Measurements from ENCODE around the gene LUM. TPM values are rescaled to one million over a fixed set of nuclear protein-coding genes. Genes with fewer than 3 reads are reported as not detected.
A peak's percentile ranks its signal among the peaks of the same experiment; 100 is the strongest.

The LUM gene
- 2.0 and 2.5 TPM in 2 replicates for polyA plus RNA-seq (2014; cell fraction: cytosol; rRNA removed)
- 0.88 and 1.1 TPM in 2 replicates for polyA plus RNA-seq (2014; cell fraction: nucleus; rRNA removed)

- peak; percentile 60 for DNase-seq (ENCODE audit: low spot score)
These were observed at the start of gene LUM for GRCh38 chr12:91111366-91112325. LUM (minus strand) TSS chr12:91111494; CDS start chr12:91108979, 2,515 bp downstream.

GRCh38 chr12:91161009-91161408, 49.7 kb upstream of the LUM start:
- no peak for DNase-seq (ENCODE audit: low spot score)

GRCh38 chr12:91155990-91156389, 44.7 kb upstream of the LUM start:
- DNase-seq (ENCODE audit: low spot score) = no peak

- no peak for DNase-seq (ENCODE audit: low spot score)
These were observed 42.8 kb upstream of the LUM start for GRCh38 chr12:91154131-91154530.

GRCh38 chr12:91144053-91144452, 32.8 kb upstream of the LUM start:
- DNase-seq (ENCODE audit: low spot score) = no peak

- DNase-seq (ENCODE audit: low spot score) = no peak
These were observed 31.9 kb upstream of the LUM start for GRCh38 chr12:91143206-91143605.

GRCh38 chr12:91142221-91142631, 30.9 kb upstream of the LUM start:
- no peak for DNase-seq (ENCODE audit: low spot score)

- no peak for DNase-seq (ENCODE audit: low spot score)
These were observed 29.0 kb upstream of the LUM start for GRCh38 chr12:91140026-91140931.

- no peak for DNase-seq (ENCODE audit: low spot score)
These were observed 28.0 kb upstream of the LUM start for GRCh38 chr12:91139286-91139685.

- peak; percentile 5 for DNase-seq (ENCODE audit: low spot score)
These were observed 27.1 kb upstream of the LUM start for GRCh38 chr12:91138337-91138920.

GRCh38 chr12:91133871-91134270, 22.6 kb upstream of the LUM start:
- DNase-seq (ENCODE audit: low spot score) = no peak

GRCh38 chr12:91129662-91130362, 18.5 kb upstream of the LUM start:
- no peak for DNase-seq (ENCODE audit: low spot score)

GRCh38 chr12:91127751-91128150, 16.5 kb upstream of the LUM start:
- DNase-seq (ENCODE audit: low spot score) = no peak

- DNase-seq (ENCODE audit: low spot score) = no peak
These were observed 16.0 kb upstream of the LUM start for GRCh38 chr12:91127306-91127705.

- no peak for DNase-seq (ENCODE audit: low spot score)
These were observed 15.2 kb upstream of the LUM start for GRCh38 chr12:91126516-91126915.

GRCh38 chr12:91123236-91123916, 12.1 kb upstream of the LUM start:
- DNase-seq (ENCODE audit: low spot score) = no peak

GRCh38 chr12:91120781-91121180, 9.5 kb upstream of the LUM start:
- no peak for DNase-seq (ENCODE audit: low spot score)

GRCh38 chr12:91119089-91119488, 7.8 kb upstream of the LUM start:
- DNase-seq (ENCODE audit: low spot score) = no peak

GRCh38 chr12:91113621-91114020, 2.3 kb upstream of the LUM start:
- no peak for DNase-seq (ENCODE audit: low spot score)

- no peak for DNase-seq (ENCODE audit: low spot score)
These were observed 876 bp downstream of the LUM start for GRCh38 chr12:91110311-91110924.

Data from SK-N-DZ (cell line).